ENCODE data around the gene PCNT. TPM values are rescaled to one million over a fixed set of nuclear protein-coding genes. Genes with fewer than 3 reads are reported as not detected.

The PCNT gene
- total RNA-seq, 6 donors from 2014 or later = 24.9 to 130 (median 44.4) TPM

- Histone ChIP-seq H3K4me3 (no peak overlapping the region), H3K36me3 (peaks cover 7 to 84% (median 64%) of the 10 kb centered on the region in 4 donors), H3K27me3 (no peaks in the 10 kb centered on the region), H3K4me1 (no peaks in the 10 kb centered on the region), H3K9me3 (no peaks in the 10 kb centered on the region), H3K27ac (no peak overlapping the region)
- TF ChIP-seq EP300 (IDR thresholded peaks at IDR 0.05) (no peak), POLR2A (IDR thresholded peaks at IDR 0.05) (no peak)
- ATAC-seq (ENCODE audit: low FRiP score in 2 of 2) (peak in 1 of 2 donors; percentile 86), DNase-seq (no peak)
- 73 to 82% methylated on average over 11 to 13 of the region's 13 CpGs for whole genome bisulfite sequencing, 2 donors
Observed at GRCh38 chr21:46392921-46393320, 69.0 kb downstream of the PCNT start.

DNA sequence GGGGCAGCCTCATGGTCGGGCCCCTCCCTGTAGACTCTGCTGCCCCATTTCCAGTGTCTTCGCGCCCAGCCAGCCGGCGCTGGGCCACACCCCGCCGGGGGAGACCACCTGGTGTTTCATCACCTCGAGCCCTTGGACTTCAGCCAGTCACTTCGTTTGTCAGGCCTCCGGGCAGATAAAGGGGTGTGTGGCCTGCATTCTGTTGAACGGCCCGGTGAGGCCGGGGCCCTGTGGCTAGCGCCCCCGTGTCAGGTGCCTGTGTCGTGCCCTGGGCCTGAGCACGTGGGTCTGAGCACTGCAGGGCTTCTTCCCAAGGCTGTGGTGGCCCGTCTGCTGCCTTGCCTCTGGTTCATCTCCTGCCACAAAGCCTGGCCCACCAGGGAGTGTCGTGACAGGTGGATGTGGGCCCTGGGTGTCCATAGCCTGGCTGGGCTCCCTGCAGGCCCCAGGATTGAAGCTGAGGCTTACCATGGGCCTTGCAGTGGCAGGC lies 69.5 kb downstream of the PCNT start:
- WGBS, 2 donors = 83 to 85% methylated on average over 17 to 19 of the region's 19 CpGs
- TF ChIP-seq POLR2AphosphoS5 (IDR thresholded peaks at IDR 0.05) = no peak
- no peak for TF ChIP-seq CTCF (IDR thresholded peaks at IDR 0.05)
- no peak for TF ChIP-seq EP300 (IDR thresholded peaks at IDR 0.05)
- TF ChIP-seq POLR2A (IDR thresholded peaks at IDR 0.05) = no peak
- no peak for DNase-seq
- Histone ChIP-seq H3K4me1 (no peaks in the 10 kb centered on the region), H3K27me3 (no peaks in the 10 kb centered on the region), H3K9me3 (no peaks in the 10 kb centered on the region), H3K36me3 (peaks cover 13 to 87% (median 66%) of the 10 kb centered on the region in 4 donors), H3K27ac (no peak overlapping the region), H3K4me3 (no peak overlapping the region)
- ATAC-seq (ENCODE audit: low FRiP score in 2 of 2) = peak; percentile 3 to 12

- H3K4me1 ChIP-seq = no peaks in the 10 kb centered on the region
- no peak for DNase-seq
- TF ChIP-seq POLR2A (IDR thresholded peaks at IDR 0.05) (no peak), POLR2AphosphoS5 (IDR thresholded peaks at IDR 0.05) (no peak), EP300 (IDR thresholded peaks at IDR 0.05) (no peak), CTCF (IDR thresholded peaks at IDR 0.05) (no peak)
- no peak overlapping the region for H3K27ac ChIP-seq
- no peaks in the 10 kb centered on the region for H3K27me3 ChIP-seq
- H3K9me3 ChIP-seq = no peaks in the 10 kb centered on the region
- no peak overlapping the region for H3K4me3 ChIP-seq
- 90 to 94% methylated on average over 25 to 27 of the region's 27 CpGs for WGBS, 2 donors
- peaks cover 13 to 84% (median 64%) of the 10 kb centered on the region in 4 donors for H3K36me3 ChIP-seq
- no peak for ATAC-seq (ENCODE audit: low FRiP score in 2 of 2)
Observed at GRCh38 chr21:46393941-46394594, 70.1 kb downstream of the PCNT start.

- no peaks in the 10 kb centered on the region for H3K27me3 ChIP-seq
- H3K4me1 ChIP-seq = no peaks in the 10 kb centered on the region
- peaks cover 9 to 82% (median 62%) of the 10 kb centered on the region in 4 donors for H3K36me3 ChIP-seq
- 88 to 91% methylated on average over 9 to 13 of the region's 13 CpGs for WGBS, 2 donors
- DNase-seq (no peak), ATAC-seq (ENCODE audit: low FRiP score in 2 of 2) (no peak)
- H3K4me3 ChIP-seq = no peak overlapping the region
- TF ChIP-seq EP300 (IDR thresholded peaks at IDR 0.05) (no peak), POLR2A (IDR thresholded peaks at IDR 0.05) (no peak), CTCF (IDR thresholded peaks at IDR 0.05) (no peak), POLR2AphosphoS5 (IDR thresholded peaks at IDR 0.05) (no peak)
- H3K9me3 ChIP-seq = no peaks in the 10 kb centered on the region
- H3K27ac ChIP-seq = no peak overlapping the region
Observed at GRCh38 chr21:46394595-46395104, 70.7 kb downstream of the PCNT start.

DNA sequence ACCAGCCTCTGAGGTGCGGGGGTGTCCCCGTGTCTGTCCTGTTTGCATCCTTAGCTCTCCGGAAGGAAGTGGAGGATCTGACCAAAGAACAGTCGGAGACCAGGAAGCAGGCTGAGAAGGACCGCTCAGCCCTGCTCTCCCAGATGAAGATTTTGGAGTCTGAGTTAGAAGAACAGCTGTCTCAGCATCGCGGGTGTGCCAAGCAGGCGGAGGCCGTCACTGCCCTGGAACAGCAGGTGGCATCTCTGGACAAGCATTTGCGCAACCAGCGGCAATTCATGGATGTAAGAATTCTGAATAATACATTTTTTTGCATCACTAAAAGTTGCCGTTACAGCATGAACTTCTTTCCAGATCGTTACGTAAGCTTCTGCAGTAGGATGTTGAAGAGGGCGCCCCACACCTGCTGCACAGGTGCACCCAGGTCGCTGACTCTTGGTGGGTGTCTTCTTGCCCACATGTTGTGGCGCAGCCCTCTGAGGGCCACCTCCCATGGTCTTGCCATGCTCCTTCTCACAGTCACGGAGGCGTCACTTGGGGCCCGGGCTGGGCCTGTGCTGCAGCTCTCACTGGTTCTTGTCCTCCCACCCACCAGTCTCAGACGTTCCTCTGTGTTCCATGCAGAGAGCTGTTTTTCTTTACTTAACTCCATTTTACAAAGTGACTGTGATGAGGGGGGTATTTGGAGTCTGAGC lies 73.4 kb downstream of the PCNT start:
- 92 to 93% methylated on average over 19 to 21 of the region's 21 CpGs for WGBS, 2 donors
- DNase-seq (no peak), ATAC-seq (ENCODE audit: low FRiP score in 2 of 2) (no peak)
- no peak for TF ChIP-seq CTCF (IDR thresholded peaks at IDR 0.05)
- TF ChIP-seq POLR2AphosphoS5 (IDR thresholded peaks at IDR 0.05) = no peak
- no peak for TF ChIP-seq EP300 (IDR thresholded peaks at IDR 0.05)
- TF ChIP-seq POLR2A (IDR thresholded peaks at IDR 0.05) = no peak
- Histone ChIP-seq H3K9me3 (no peaks in the 10 kb centered on the region), H3K36me3 (peaks cover 9 to 81% (median 65%) of the 10 kb centered on the region in 4 donors), H3K4me1 (no peaks in the 10 kb centered on the region), H3K27ac (no peak overlapping the region), H3K4me3 (no peak overlapping the region), H3K27me3 (no peaks in the 10 kb centered on the region)
